ENCODE data around the gene EFCAB11.
"Not testable (repeated sequence)": the region's sequence is repeated elsewhere in the genome, so short reads cannot be mapped to it uniquely, and the experiment has no call there.

Gene EFCAB11

DNA sequence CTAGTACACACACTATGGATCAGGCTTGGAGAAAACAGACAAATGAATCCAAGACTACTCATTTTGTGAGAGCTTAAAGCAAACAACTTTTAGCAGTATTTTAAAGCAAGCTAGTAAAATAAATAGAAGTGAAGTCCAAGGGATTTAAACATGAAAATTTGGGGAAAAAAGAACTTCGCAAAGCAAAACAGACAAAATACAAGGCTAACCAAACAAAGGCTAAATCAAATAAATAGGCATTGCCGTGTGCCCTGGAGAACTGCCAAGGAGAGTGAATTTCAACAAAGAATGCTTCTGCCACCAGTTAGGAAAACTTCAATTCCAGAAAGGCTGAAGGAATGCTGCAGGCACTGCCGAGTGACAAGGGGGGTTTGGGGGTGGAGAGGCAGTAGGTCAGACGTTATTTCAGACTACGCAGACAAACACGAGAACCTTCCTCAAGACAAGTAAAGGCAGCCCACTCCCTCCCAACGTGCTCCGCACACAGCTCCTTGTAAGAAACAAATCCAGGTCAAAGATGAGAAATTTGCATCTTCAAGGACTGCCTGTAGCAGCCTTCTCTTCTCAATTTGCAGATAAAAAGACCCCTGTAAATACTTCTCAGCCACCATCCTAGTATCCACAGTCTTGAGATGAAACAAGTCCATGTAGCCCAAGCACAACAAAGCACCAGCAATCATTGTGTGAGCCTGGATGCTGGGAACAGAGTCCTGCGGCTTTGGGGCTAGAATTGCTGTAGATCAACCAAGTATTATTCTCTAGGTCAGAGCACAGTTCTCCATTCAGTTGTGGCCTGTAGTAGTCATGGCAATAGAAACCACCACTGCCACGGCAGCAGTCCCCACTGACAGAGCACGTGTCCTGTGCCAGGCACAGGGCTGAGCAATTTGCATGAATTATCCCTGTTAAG lies 43.3 kb downstream of the EFCAB11 start:
- no peak for DNase-seq (ENCODE audit: low spot score)

DNA sequence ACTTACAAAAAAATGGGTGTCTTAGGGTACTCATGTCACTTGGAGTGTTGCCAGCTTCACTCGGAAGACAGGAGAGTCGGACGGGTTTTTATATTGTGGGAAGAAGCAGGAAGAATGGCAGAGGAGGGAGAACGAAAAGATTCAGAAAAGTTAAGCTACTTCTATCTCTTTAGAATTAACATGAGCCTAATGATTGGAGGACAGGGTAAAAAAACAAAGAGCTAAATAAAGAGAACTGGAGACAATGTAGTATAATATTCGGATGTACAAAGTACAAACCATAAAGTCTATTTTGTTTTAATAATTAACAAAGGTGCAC lies 43.9 kb downstream of the EFCAB11 start:
- DNase-seq (ENCODE audit: low spot score): no peak

DNA sequence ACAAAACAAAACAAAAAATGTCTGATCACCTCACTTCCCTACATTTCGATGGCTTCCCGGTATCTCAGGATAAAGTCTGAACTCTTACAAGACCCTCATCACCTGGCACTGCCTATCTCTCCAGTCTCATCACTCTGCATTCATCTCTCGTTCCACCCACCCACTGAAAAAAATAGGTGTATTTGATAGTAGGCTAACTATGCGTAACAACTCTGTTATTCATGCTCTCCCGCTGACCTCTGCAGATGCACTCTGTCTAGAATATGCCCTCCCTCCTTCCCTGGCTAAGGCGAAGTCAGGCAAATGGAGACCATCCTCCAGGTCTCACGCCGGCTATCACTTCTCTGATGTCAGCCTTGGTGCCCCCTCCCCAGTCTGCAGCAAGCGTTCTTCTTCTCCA lies 44.9 kb downstream of the EFCAB11 start:
- DNase-seq (ENCODE audit: low spot score): no peak

DNA sequence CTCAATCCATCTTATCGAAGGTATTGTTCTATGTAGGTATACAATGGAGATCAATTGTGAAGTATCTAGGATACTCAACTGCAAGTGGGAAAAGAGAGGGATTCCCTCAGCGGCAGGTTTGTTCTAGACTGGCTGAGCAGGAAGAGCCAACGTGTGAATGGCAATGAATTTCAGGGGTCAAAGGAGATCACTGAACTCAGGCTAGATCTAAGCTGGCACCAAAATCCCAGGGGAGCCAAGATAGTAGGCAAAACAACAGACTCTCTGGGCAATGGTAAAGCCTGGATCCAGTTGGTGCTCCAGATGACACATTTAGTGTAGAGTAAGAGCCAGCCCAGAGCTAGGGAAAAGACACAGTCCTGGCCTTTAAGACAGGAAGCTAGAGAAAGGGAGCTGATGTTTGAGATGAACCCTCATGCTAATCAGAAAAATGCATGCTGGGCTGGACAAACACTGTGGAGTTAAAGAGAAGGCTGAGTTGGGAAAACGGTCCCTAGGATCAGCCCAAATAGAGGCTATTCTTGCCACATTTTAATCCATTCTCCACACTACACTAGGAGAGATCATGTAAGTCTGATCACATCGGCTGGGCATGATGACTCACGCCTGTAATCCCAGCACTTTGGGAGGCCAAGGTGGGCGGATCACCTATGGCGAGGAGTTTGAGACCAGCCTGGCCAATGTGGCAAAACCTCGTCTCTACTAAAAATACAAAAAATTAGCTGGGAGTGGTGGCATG lies 45.6 kb downstream of the EFCAB11 start:
- no peak for DNase-seq (ENCODE audit: low spot score)

DNA sequence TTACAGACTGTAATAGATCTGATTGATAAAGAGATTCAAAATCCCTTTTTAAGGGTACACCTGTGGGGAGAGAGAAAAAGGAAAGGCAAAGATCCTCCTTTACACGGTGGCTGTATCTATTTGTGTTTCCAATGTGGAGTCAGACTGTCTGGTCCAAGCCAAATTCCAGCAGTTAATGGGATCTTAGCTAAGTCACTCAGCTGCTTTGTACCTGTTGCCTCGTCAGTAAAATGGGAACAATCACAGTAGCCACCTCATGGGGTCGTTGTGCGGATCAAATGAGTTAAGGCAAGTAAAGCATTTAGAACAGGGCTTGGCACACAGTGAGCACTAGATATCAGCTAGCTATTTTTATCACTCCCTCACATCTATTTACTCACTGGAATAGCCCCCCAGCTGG lies 46.9 kb downstream of the EFCAB11 start:
- no peak for DNase-seq (ENCODE audit: low spot score)

DNA sequence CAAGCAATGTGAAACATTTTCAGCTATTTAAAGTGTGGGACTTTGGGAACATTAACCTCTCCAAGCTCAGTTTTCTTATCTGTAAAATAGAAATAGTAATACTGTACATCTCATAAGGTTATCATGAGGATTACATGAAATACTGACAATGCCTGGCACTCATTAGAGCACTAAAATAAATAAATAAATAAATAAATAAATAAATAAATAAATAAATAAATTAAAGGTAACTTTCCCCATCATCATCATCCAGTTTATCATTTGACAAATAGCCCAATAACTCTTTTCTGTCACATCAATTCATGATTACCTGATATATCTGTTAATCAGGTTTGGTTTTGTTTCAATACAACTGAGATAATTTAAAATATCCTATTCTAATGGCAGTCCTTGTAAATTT lies 48.5 kb downstream of the EFCAB11 start:
- DNase-seq (ENCODE audit: low spot score): no peak

DNA sequence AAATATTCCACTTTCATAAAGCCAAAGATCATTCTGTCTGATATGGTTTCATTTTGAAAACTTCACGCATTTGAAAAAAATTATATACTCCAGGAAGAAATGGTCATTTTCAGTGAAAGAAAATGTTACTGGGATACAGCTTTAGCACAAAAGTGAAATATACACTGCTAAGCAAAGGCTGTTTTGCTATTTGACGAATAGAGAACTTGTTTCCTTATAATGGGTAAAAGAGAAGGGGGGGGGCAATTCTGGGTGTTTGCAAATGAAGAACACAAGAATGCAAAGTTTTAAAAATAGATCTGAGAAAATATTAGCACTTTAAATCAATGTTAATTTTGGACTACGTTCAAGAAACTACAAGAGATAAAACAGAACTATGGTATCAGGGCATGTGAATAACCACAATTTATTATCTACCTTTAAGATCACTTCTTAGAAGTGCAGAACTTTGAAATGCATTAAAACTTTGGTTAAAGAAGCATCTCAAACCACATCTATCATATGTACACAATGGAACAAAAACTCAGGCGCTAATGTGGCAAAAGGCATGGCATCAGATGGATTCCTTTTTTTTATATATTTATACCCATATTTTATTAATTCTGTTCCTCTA lies 51.1 kb downstream of the EFCAB11 start:
- DNase-seq (ENCODE audit: low spot score): no peak

DNA sequence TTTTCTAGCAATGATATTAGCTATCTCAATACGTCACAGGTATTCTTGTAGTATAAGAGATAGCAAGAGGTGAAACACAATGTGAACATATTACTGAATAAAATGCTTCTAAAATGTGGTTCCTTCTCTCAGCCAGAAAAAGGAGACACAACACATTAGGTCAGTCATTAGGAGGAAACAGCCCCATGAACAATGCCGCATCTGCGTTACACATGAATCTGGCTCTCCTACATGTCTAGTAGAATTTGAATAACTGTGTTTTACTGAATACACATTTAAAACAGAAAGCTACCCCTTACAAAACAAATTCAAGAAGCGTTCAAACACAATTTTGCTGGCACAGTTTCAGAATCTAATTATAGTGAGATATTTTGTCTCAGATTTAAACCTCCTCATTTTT lies 51.6 kb downstream of the EFCAB11 start:
- no peak for DNase-seq (ENCODE audit: low spot score)

DNA sequence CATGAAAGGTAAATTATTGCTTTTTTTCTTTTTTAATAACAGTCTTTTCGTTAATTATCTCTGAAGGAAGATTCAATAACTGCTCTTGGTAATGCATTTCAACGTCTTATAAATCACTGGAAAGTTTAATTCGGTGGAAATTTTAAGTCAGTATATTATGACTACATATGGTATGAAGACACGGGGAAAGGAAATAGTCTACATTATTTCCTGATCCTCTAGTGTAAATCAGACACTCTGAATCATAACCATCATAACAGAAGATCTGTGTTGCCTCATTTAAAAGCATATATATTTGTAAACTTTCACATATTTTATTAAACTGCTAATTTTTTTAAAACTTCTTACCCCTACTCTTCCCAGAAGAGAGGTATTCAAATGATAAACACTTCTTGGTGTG lies 53.7 kb downstream of the EFCAB11 start:
- DNase-seq (ENCODE audit: low spot score): no peak

DNA sequence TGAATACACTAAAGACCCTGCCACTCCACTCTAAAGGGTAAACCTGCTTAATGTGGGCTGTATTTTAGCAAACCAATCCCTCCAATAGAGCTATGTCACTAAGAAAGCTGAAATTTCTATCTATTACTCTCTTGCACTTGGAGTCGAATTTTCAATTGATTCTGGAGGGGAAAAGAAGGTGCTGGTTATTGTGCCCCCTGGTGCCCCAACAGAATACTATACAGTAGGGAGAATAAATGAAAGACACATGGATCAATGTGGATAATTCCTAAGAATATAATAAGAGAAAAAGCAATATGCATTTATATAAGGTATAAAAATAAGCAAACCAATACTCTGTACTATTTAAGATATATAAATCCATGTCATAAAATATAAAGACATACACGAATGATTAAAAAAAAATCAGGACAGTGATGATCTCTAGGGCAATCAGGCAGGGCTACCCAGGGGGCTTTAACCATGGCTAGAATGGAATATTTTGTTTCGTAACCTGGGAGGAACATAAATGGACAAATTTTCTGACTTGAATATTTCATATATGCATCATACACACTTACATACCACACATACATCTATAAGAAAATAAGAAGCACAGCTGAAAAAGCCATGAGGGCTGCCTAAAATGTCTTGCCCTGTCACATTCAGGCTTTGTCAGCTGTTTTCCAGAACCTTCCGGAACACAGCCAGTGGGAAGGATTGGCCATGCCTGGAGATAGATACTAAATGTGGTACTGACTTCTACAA lies 54.4 kb downstream of the EFCAB11 start:
- DNase-seq (ENCODE audit: low spot score): no peak

DNA sequence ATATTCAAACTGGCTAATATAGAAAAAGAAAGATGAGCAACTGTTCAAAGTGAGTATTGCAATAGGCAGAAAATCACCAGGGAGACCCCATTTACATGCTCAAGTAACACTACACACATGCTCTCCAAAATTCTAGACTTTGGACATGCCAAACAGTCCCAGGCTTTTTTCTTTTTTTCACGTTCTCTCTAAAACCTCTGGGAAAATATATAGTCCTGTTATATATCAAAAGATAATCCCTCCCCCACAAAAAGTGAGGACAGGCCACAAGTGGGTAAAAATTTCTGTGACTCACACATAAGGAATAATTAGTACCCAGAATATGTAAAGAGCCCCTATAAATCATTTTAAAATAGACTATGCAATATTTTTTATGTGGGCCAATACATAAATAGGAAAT lies 55.2 kb downstream of the EFCAB11 start:
- no peak for DNase-seq (ENCODE audit: low spot score)

DNA sequence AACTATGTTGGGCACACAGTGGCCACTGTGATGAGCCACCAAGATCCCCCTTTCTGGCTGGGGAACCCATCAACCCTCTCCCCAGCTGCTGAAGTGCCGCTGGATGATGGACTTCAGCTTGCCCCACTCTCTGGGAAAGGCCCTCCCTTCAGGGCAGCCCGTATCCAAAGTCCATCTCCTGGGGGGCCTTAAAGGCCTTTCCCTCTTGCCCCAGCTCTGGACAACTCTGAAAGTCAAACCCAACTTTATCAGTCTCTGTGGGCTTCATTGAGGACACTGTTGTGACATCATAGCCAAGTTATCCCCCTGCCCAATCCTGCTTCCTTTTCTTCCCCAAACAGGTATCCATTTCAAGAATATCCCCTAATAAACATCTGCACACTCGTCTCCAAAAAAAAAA lies 61.1 kb downstream of the EFCAB11 start:
- not testable (repeated sequence) for DNase-seq (ENCODE audit: low spot score)

DNA sequence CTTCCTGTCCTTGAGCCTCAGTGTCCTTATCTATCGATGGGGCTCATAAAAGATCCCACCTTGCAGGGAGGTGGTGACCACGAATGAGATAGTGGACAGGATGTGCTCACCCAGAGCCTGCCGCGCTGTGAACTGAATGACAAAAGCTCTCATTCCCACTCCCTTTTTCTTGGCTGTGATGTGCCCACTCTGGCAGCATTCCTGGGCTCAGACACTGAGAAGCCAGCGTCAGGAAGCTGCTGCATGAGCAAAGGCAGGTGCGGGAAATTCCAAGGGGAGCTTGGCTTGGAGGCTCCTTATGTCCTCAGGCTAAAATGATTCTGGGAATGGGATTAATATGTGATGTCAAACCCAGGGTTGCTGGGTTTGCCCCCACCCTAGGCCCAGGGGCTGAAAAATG lies 61.6 kb downstream of the EFCAB11 start:
- no peak for DNase-seq (ENCODE audit: low spot score)

DNA sequence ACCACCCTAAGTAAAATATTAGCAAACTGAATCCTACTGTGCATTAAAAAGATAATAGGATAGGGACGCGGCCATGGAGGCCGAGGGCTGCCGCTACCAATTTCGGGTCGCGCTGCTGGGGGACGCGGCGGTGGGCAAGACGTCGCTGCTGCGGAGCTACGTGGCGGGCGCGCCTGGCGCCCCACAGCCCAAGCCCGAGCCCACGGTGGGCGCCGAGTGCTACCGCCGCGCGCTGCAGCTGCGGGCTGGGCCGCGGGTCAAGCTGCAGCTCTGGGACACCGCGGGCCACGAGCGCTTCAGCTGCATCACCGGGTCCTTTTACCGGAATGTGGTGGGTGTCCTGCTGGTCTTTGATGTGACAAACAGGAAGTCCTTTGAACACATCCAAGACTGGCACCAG lies 62.8 kb downstream of the EFCAB11 start:
- not testable (repeated sequence) for DNase-seq (ENCODE audit: low spot score)

DNA sequence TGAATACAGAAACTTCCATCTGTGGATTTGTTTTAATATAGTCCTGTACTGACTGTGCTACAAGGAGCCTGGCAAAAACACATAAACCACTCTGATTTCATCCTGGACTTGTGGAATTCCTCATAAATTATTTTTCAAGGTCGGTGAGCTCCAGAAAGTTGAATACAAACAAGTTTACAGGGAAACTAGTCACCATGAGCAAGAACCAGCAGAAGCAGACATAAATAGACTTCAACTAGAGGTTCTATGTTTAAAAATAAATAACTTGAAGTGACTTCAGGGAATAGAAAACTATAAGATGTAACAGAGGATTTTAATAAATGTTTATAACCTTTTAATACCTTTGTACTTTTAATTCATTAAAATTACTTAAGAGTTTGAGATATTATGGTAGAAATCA lies 63.5 kb downstream of the EFCAB11 start:
- no peak for DNase-seq (ENCODE audit: low spot score)

DNA sequence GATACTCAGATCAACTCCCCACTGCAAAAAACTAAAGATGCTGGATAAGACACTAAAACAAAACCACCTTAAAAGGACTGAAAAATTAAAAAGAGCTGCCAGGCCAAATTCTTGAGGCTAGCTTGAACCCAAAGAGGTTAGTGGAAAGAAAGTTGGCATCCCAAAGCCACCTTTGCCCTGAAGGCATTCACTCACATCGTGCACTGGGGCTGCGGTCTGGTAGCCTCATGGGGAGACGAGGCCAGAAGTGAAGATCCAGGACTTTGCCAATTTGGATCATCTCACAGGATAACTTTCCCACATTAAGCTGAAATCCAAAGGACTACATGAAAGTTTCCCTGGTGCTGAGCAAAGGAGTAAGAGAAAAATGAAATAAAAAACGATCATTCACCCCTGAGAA lies 63.9 kb downstream of the EFCAB11 start:
- no peak for DNase-seq (ENCODE audit: low spot score)

DNA sequence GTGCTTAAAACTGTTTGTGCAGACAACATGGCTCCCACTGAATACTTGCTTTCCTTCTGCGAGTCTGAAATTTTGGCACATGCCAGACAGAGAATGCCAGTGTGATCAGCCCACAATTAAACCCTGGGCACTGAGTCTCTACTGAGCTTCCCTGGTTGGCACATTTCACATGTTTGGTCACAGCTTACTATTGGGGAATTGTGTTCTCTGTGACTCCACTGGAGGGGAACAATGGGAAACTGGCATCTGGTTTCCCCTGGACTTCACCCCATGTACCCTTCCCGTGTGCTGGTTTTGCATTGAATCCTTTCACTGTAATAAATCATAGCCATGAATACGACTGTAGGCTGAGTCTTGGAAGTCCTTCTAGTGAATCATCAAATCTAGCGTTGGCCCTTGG lies 64.9 kb downstream of the EFCAB11 start:
- DNase-seq (ENCODE audit: low spot score): no peak

DNA sequence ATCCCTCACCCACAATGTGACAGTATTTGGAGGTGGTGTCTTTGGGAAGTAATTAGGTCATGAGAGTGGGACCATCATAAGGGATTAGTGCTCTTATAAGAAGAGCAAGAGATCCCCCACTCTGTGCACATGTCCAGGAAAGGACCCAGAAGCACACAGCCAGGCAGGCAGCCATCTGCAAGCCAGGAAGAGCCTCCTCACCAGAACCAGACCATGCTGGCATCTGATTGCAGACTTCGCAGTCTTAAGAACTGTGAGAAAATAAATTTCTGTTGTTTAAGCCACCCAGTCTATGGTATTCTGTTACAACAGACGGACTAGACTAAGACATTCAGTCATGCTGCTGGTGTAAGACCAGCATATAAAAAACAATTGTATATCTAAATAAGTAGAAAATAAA lies 69.8 kb downstream of the EFCAB11 start:
- DNase-seq (ENCODE audit: low spot score): no peak

DNA sequence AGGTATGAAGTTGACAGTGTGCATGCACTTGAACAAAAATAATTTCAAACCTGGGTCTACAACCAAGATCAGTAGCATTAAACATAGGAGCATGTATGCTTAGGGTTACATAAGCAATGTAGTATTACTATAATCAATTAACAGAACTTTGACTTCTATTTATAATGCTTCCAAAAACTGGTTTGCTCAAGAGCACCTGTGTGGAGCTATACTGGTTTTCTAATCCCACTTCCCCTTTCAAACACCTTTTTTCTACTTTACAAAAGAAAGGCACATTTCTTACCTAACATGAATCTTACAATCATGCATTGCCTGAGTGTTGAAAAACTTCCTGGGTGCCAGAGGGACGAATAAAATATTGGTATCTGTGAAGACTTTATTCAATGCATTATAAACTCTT lies 72.7 kb downstream of the EFCAB11 start:
- DNase-seq (ENCODE audit: low spot score): no peak

DNA sequence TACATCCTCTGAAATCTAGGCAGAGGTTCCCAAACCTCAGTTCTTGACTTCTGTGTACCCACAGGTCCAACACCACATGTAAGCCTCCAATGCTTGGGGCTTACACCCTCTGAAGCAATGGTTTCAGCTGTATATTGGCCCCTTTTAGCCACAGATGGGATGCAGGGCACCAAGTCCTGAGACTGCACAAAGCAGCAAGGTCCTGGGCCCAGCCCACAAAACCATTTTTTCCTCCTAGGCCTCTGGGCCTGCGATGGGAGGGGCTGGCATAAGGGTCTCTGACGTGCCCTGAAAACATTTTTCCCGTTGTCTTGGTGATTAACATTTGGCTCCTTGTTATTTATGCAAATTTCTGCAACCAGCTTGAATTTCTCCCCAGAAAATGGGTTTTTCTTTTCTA lies 80.4 kb downstream of the EFCAB11 start:
- DNase-seq (ENCODE audit: low spot score): not testable (repeated sequence)

DNA sequence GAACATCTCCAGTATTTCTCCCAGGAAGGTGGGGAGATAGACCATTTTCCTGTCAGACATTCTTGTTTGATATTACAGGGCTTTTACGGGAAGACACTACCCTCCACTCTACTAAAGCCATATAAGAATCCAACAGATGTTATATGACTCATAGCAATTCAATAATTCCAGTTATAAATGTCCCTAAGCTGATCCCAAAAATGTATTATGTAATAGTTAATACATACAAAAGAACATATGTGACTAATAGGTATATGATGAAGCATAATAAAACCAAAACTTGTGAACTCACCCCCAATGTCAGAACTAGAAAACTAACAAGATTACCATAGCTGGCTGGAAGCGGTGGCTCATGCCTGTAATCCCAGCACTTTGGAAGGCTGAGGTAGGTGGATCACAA lies 84.2 kb downstream of the EFCAB11 start:
- no peak for DNase-seq (ENCODE audit: low spot score)

DNA sequence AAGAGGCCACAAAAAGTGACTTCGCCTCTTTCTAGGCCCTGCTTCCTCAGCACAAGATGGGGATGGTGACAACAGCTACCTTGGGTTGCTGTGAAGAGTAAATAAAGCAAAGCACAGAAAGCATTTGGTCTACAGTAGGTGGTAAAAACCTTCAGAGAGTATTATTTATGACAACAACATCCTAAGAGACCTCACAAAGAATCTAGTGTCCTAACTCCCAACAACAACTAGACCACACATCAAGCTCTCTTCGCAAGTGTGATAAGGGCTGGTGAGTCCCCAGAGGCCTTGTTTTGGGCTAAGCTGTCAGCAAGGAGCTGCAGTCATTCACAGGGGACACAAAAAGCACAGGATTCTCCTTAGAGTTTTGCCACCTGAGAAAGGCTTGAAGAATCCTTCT lies 84.9 kb downstream of the EFCAB11 start:
- DNase-seq (ENCODE audit: low spot score): no peak

DNA sequence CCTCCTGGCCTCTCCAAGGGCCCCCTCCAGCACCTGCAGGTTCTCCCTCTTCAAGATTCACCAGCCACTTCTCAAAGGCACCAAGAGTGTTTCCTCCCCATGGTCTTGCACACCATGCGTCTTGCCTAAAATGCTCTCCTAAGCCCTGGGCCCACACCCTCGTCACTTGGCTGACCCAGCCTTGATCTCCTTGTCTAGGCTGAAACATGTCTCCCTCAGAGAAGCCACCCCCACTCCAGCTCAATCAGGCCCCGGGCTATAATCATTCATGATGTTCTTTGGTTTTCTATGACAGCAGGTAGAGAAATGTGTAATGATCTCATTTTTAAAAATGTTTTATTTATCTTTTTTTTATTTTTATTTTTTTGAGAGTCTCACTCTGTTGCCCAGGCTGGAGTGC lies 88.1 kb downstream of the EFCAB11 start:
- no peak for DNase-seq (ENCODE audit: low spot score)
